Diencephalon (tissue), 1 donor: ENCODE measurements around the gene PNP. TPM values are rescaled to one million over a fixed set of nuclear protein-coding genes. Genes with fewer than 3 reads are reported as not detected.

Experiments
- total RNA-seq: library from RNA; depleted of rRNA; stranded (reverse); fragments of >200 nt; gene quantifications from one replicate; pipeline ENCODE4 v1.2.3, GENCODE V29; 2014

PNP gene
- total RNA-seq, result 12.7 TPM

GRCh38 chr14:20469242-20469889, at the start of gene PNP:
Gene PNP, plus strand, starts transcription at chr14:20469406. Its CDS starts 119 bp downstream, at chr14:20469525.

DNA sequence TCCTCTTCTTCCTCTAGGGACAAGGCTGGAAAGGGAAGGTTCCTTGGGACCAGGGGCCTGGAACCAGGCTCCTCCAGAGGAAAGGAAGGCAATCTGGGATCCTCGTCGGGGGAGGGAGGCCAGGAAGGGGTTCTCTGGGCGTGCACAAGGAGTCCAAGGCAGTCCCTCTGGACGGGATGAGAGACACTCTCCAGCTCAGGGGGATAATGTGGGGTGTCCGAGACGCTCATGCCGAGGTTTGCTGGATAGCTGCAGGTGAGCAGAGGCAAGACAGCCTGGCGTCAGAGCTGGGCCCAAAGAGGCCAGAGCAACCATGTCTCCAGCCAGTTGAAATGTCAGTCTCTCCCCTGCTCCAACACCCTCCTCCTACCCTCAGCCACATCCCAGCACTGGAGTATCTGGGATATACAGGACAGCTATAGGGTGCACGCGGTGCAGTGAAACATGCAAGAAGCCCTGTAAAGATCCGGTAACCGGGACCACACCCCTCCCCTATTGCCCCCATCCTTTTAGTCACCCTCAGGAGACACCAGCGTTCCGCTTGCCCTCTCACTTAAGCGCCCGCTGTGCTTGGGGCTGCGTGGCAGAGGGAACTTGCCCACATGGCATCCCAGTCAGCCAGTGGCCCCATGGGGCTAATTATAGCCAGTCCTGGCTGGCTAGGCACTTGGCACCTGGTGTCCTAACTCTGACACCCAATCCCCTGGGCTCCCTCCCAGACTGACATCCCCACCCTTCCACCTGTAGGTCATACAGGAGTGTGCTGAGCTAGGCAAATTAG, 33.4 kb upstream of the PNP start, which contains the start of gene KLHL33:
TSS of gene KLHL33 (minus strand) at position 585 of the 781 bp plus-strand sequence. CDS start at position 230, 355 bp downstream.

GRCh38 chr14:20454516-20455354, 14.5 kb upstream of the PNP start, which contains the start of the genes APEX1 and OSGEP:
Gene APEX1, plus strand, starts transcription at chr14:20455226. Its CDS starts 420 bp downstream, at chr14:20455646.
Gene OSGEP, minus strand, starts transcription at chr14:20454812. Its CDS starts 129 bp downstream, at chr14:20454683.

DNA sequence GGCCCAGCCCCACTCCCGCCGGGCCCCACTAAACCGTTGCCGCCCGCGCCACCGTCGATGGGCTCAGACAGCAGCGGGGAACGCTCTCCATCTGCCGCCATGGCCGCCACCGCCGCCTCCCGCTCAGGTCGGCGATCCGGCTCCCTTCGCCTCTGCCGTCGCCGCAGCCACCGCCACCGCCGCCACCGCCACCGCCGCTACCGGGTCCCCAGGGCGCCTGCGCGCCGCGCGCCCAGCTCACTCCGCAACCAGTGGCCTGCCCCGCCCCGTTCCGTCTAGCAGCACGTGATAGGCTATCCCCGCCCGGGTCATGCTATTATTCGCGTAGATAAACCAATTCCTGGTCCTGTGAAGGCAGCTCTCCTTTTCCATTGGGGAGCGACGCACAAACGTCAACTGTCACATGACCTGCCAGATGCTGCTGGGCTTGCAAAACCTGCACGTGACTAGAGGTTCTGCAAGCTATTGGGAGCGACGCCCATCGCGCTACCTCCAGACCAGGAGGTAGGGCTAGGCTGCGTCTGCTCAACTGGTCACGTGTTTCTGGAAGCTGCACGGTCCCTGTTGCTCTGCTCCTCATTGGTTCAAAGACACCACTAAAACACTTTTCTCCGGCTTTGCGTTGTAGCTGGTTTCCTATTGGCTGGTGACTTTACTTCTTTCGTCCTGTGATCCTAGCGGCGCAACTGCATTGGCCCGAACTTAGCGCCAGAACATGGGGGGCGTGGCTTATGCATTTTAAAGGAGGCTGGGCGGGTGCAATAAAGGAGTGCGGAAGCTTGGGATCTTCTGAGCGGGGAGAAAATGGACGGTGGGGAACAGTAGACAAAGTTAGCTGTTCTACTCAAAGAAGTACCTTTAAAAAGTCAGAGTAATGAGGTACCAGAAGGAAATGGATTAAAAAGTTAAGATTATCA, 7.7 kb upstream of the PNP start, which contains the start of gene PIP4P1:
TSS of gene PIP4P1 (minus strand) at position 210 of the 917 bp plus-strand sequence. CDS start at position 101, 109 bp downstream.

Other genes starting within 250 kb of the PNP start
- not detected for gene OR11H6, start 245.7 kb upstream of the PNP start, total RNA-seq
- gene OR11H7, start 240.4 kb upstream of the PNP start, total RNA-seq, result not detected
- not detected for gene OR11H4, start 230.1 kb upstream of the PNP start, total RNA-seq
- gene TTC5, start 163.5 kb upstream of the PNP start, total RNA-seq, result 33.4 TPM
- gene CCNB1IP1, start 136.1 kb upstream of the PNP start, total RNA-seq, result 66.4 TPM
- 22.1 TPM for gene PARP2, start 125.8 kb upstream of the PNP start, total RNA-seq
- 8.8 TPM for gene TEP1, start 55.9 kb upstream of the PNP start, total RNA-seq
- gene KLHL33, start 33.2 kb upstream of the PNP start, total RNA-seq, result 0.23 TPM
- gene OSGEP, start 14.6 kb upstream of the PNP start, total RNA-seq, result 32.8 TPM
- gene APEX1, start 14.2 kb upstream of the PNP start, total RNA-seq, result 53.3 TPM
- gene PIP4P1, start 8.0 kb upstream of the PNP start, total RNA-seq, result 29.5 TPM
- not detected for gene RNASE10, start 36.1 kb downstream of the PNP start, total RNA-seq
- gene RNASE9, start 91.6 kb downstream of the PNP start, total RNA-seq, result not detected
- gene RNASE11, start 118.6 kb downstream of the PNP start, total RNA-seq, result not detected
- not detected for gene RNASE12, start 122.0 kb downstream of the PNP start, total RNA-seq
- not detected for gene OR6S1, start 172.3 kb downstream of the PNP start, total RNA-seq
- gene RNASE4, start 215.2 kb downstream of the PNP start, total RNA-seq, result 1.2 TPM
- gene ANG, start 219.4 kb downstream of the PNP start, total RNA-seq, result 0.92 TPM